K562 (cell line): Measurements from ENCODE around the gene PDE6G.
A peak's percentile ranks its signal among the peaks of the same experiment; 100 is the strongest.

Source experiments
- HMGXB4 ChIP-seq: sonication (generic); formaldehyde crosslinking; IDR thresholded peaks from 2 replicates; pipeline ENCODE4 v1.8.1; 2023; ENCODE audit warnings: mild to moderate bottlenecking, missing genetic modification reagents
- KAT7 ChIP-seq: sonication (generic); formaldehyde crosslinking; IDR thresholded peaks from 2 replicates; pipeline ENCODE4 v1.8.0; 2022; ENCODE audit warnings: missing genetic modification reagents, mild to moderate bottlenecking, borderline replicate concordance
- SIN3A ChIP-seq, 2 experiments: fragments of 150-350 bp in 1 of 2; IDR thresholded peaks; 2 replicates each; pipeline ENCODE4 v1.6.1; 2011 to 2016; ENCODE audit warnings: borderline replicate concordance in 2 of 2, low read depth in 2 of 2, low read length in 2 of 2, mild to moderate bottlenecking in 2 of 2, moderate library complexity in 2 of 2; ENCODE audit not compliant: control insufficient read depth in 1 of 2
- USF1 ChIP-seq: sonication (generic); formaldehyde crosslinking; IDR thresholded peaks from 2 replicates; pipeline ENCODE4 v1.9.0; 2022; ENCODE audit warnings: mild to moderate bottlenecking, missing genetic modification reagents
- ZFPM2 ChIP-seq: fragments of 250-450 bp; sonication (Bioruptor Pico); IDR thresholded peaks from 2 replicates; pipeline ENCODE4 v1.5.1; 2022; ENCODE audit warnings: mild to moderate bottlenecking
- ZNF224 ChIP-seq: sonication (generic); formaldehyde crosslinking; IDR thresholded peaks from 2 replicates; pipeline ENCODE4 v1.8.0; 2022; ENCODE audit warnings: mild to moderate bottlenecking, missing genetic modification reagents
- ZNF316 ChIP-seq: fragments of 450-650 bp; IDR thresholded peaks from 2 replicates; pipeline ENCODE4 v1.6.1; 2016

- peak; percentile 73 to 91; a peak in 3 of 4 replicates for TF ChIP-seq SIN3A (IDR thresholded peaks at IDR 0.05; ENCODE audit: borderline replicate concordance in 2 of 2, control insufficient read depth in 1 of 2, low read depth in 2 of 2, low read length in 2 of 2)
- no peak for TF ChIP-seq ZNF224 (CRISPR knock-in tag)
- no peak for TF ChIP-seq USF1 (CRISPR knock-in tag)
- TF ChIP-seq ZNF316: no peak
- TF ChIP-seq KAT7: no peak
- no peak for TF ChIP-seq HMGXB4 (CRISPR knock-in tag)
- no peak for TF ChIP-seq ZFPM2 (CRISPR knock-in tag)
These were observed 27.5 kb upstream of the PDE6G start, which contains the start of the genes ARL16 and HGS for GRCh38 chr17:81683584-81684441.
